ENCODE measurements around the gene IPCEF1. TPM values are rescaled to one million over a fixed set of nuclear protein-coding genes. Genes with fewer than 3 reads are reported as not detected.

IPCEF1 gene
- total RNA-seq, 1 experiment from 2014 or later = not detected

DNA sequence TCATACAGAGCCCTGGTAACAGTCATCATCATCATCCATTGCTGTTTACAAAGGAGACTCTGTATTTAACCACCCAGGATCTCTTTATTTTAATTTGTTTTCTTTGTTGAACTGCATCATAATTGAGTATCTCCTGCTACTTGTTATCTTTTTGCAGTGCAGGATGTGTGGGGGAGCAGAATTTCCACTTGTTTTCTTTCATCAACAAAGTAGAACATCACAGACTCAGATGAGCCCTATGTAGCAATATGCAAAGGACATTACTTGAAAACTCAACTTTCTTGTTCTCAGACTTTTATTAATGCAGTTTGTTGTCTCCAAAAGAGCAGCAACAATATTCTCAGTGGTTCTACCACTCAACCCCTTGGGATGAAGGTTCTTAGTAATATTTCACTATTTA, 38.7 kb upstream of the IPCEF1 start:
- no peaks in the 10 kb centered on the region for H3K4me1 Mint-ChIP-seq (ENCODE audit: insufficient read depth, unreplicated experiment)
- no TSS peak for BruUV-seq (replicated peaks)
- no peak for DNase-seq (ENCODE audit: unreplicated experiment)
- POLR2A ChIA-PET = no interaction called here
- no peak overlapping the region for H3K27ac Mint-ChIP-seq (ENCODE audit: low read depth, unreplicated experiment)
- H3K4me3 Mint-ChIP-seq (ENCODE audit: unreplicated experiment) = no peak overlapping the region
- intact Hi-C loops (cut with micrococcal nuclease) = no loop called here
- H3K27me3 Mint-ChIP-seq (ENCODE audit: insufficient read depth, unreplicated experiment) = no peaks in the 10 kb centered on the region
- TF ChIP-seq CTCF (IDR thresholded peaks at IDR 0.05; ENCODE audit: unreplicated experiment) = no peak
- CTCF ChIA-PET = no interaction called here
- H3K36me3 Mint-ChIP-seq (ENCODE audit: insufficient read depth, unreplicated experiment) = no peaks in the 10 kb centered on the region
- no peaks in the 10 kb centered on the region for H3K9me3 Mint-ChIP-seq (ENCODE audit: unreplicated experiment)

DNA sequence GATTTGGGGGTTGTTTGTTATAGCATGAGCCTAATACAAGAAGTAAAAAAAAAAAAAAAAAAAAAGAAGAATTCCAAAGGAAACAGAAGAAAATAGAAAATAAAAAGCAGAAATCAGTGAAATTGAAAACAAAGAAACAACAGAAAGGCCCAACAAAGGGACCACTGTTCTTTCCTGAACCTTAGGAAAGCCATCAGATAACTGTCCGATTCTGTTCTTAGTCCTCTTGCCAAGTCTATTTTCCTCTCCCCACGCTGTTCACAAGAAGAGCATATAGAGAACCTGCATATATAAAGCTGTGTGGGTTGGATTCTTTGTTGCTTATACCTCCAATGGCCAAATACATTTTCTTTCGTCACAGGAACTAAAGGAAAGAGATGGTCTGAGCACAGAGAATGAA, 38.0 kb upstream of the IPCEF1 start:
- no peak for TF ChIP-seq CTCF (IDR thresholded peaks at IDR 0.05; ENCODE audit: unreplicated experiment)
- intact Hi-C loops (cut with micrococcal nuclease) = no loop called here
- H3K27ac Mint-ChIP-seq (ENCODE audit: low read depth, unreplicated experiment) = no peak overlapping the region
- no peak overlapping the region for H3K4me3 Mint-ChIP-seq (ENCODE audit: unreplicated experiment)
- no peaks in the 10 kb centered on the region for H3K27me3 Mint-ChIP-seq (ENCODE audit: insufficient read depth, unreplicated experiment)
- BruUV-seq (replicated peaks) = no TSS peak
- H3K36me3 Mint-ChIP-seq (ENCODE audit: insufficient read depth, unreplicated experiment) = no peaks in the 10 kb centered on the region
- no peaks in the 10 kb centered on the region for H3K9me3 Mint-ChIP-seq (ENCODE audit: unreplicated experiment)
- no peaks in the 10 kb centered on the region for H3K4me1 Mint-ChIP-seq (ENCODE audit: insufficient read depth, unreplicated experiment)
- POLR2A ChIA-PET = no interaction called here
- CTCF ChIA-PET = no interaction called here
- no peak for DNase-seq (ENCODE audit: unreplicated experiment)

- ChIA-PET POLR2A (no interaction called here), CTCF (no interaction called here)
- H3K36me3 Mint-ChIP-seq (ENCODE audit: insufficient read depth, unreplicated experiment) = no peaks in the 10 kb centered on the region
- TF ChIP-seq CTCF (IDR thresholded peaks at IDR 0.05; ENCODE audit: unreplicated experiment) = no peak
- intact Hi-C loops (cut with micrococcal nuclease) = no loop called here
- no peaks in the 10 kb centered on the region for H3K9me3 Mint-ChIP-seq (ENCODE audit: unreplicated experiment)
- H3K27ac Mint-ChIP-seq (ENCODE audit: low read depth, unreplicated experiment) = no peak overlapping the region
- BruUV-seq (replicated peaks) = no TSS peak
- H3K4me1 Mint-ChIP-seq (ENCODE audit: insufficient read depth, unreplicated experiment) = peaks cover 6% of the 10 kb centered on the region
- no peak for DNase-seq (ENCODE audit: unreplicated experiment)
- H3K4me3 Mint-ChIP-seq (ENCODE audit: unreplicated experiment) = no peak overlapping the region
- peaks cover 9% of the 10 kb centered on the region for H3K27me3 Mint-ChIP-seq (ENCODE audit: insufficient read depth, unreplicated experiment)
Measured at GRCh38 chr6:154390034-154390433, 33.4 kb upstream of the IPCEF1 start.

- ChIA-PET POLR2A (no interaction called here), CTCF (interaction anchor here (0.7 kb wide), 1 partner anchor 12 kb away, joined by 3 read pairs; no protein-coding TSS in a partner anchor)
- H3K36me3 Mint-ChIP-seq (ENCODE audit: insufficient read depth, unreplicated experiment) = no peaks in the 10 kb centered on the region
- H3K4me1 Mint-ChIP-seq (ENCODE audit: insufficient read depth, unreplicated experiment) = peaks cover 6% of the 10 kb centered on the region
- no peaks in the 10 kb centered on the region for H3K9me3 Mint-ChIP-seq (ENCODE audit: unreplicated experiment)
- DNase-seq (ENCODE audit: unreplicated experiment) = no peak
- TF ChIP-seq CTCF (IDR thresholded peaks at IDR 0.05; ENCODE audit: unreplicated experiment) = no peak
- intact Hi-C loops (cut with micrococcal nuclease) = no loop called here
- no peak overlapping the region for H3K4me3 Mint-ChIP-seq (ENCODE audit: unreplicated experiment)
- H3K27ac Mint-ChIP-seq (ENCODE audit: low read depth, unreplicated experiment) = no peak overlapping the region
- H3K27me3 Mint-ChIP-seq (ENCODE audit: insufficient read depth, unreplicated experiment) = peaks cover 11% of the 10 kb centered on the region
- BruUV-seq (replicated peaks) = no TSS peak
Measured at GRCh38 chr6:154388803-154389202, 32.2 kb upstream of the IPCEF1 start.
